SW480 (cell line): Measurements from ENCODE around the gene IL13RA1.
"Not testable (repeated sequence)": the region's sequence is repeated elsewhere in the genome, so short reads cannot be mapped to it uniquely, and the experiment has no call there.

Source experiments
- DNase-seq: peaks from one replicate; pipeline ENCODE4 v3.0.0-alpha.2; 2016; ENCODE audit warnings: low spot score

Gene IL13RA1

DNA sequence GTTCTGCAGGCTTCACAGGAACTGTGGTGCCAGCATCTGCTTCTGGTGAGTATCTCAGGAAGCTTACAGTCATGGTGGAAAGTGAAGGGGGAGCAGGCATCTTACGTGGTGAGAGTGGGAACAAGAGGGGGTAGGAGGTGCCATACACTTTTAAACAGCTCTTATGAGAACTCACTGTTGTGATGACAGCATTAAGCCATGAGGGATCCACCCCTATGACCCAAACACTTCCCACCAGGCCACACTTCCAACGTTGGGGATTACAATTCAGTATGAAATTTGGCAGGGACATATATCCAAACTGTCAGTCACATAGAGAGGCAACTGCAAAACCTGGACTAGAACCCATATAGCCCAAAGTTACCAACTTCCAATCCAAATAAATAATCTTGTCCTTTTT lies 53.1 kb downstream of the IL13RA1 start:
- no peak for DNase-seq

DNA sequence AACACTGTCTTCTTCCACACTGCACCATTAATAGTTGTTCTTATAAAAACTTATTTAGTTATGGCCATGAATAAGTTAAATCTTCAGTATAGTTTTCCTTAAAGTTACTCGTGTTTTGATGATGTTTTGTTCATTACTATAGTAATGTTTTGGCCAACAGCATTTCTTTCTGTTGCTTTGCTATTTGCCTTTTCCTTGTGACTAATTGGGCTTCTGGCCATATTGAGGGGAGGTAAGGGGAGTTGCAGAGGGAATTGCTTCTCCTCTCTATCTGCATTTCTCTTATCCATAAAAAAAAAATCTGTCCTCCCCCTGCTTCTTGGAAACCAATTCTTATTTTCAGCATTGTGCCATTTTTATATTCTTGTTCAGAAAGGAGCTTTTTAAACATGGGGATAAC lies 53.5 kb downstream of the IL13RA1 start:
- no peak for DNase-seq

DNA sequence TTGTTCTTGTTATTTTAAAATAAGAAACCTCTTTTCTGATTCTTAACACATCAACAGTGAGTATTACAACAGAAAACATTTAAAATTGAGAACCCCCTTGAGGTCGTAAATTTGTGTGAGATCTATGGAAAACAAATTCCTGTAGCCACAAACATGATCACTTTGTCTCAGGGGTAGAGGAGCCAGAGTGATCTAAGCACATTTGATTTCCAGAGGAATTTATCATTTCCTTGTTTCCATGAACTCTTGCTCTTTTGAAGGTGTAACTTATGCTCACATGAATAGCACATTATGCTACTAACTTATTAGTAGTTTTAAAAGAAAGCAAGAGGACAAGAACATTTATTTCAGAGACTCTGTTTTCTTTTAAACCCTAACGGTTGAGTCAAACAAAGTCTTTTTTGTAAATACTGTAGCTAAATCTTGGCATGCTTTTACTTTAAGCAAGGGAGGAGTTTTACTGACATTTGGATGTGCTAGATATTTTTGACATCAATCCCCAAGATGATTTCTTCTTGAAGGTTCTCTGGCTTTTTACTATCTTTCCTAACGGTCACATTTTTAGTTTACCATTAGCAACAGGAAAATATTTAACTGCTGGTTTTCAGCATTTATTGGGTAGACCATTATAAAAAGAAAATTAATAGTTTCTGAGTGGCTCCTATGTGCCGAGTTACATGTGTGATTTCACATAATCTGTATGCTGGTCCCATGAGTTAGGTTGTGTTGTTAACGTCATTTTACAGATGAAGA lies 68.3 kb downstream of the IL13RA1 start:
- no peak for DNase-seq

DNA sequence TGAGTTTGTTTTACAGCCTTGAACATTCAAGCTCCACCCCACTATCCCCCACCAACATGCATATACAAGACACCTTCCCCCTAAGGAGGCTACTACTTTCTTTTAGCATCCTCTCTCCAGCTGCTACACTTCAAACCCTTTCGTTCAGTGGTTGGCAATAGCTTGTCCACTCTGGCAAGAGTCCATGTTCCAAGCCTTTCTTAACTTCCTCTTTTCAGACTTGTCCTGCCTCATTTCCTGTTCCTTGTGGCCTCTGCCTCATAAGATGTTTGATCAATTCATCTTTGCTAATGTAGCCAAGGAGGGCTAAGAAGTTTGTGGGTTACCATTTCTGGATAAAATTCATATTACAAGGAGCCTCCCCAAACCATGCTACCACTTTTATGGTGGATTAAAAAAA lies 75.5 kb downstream of the IL13RA1 start:
- DNase-seq = no peak

DNA sequence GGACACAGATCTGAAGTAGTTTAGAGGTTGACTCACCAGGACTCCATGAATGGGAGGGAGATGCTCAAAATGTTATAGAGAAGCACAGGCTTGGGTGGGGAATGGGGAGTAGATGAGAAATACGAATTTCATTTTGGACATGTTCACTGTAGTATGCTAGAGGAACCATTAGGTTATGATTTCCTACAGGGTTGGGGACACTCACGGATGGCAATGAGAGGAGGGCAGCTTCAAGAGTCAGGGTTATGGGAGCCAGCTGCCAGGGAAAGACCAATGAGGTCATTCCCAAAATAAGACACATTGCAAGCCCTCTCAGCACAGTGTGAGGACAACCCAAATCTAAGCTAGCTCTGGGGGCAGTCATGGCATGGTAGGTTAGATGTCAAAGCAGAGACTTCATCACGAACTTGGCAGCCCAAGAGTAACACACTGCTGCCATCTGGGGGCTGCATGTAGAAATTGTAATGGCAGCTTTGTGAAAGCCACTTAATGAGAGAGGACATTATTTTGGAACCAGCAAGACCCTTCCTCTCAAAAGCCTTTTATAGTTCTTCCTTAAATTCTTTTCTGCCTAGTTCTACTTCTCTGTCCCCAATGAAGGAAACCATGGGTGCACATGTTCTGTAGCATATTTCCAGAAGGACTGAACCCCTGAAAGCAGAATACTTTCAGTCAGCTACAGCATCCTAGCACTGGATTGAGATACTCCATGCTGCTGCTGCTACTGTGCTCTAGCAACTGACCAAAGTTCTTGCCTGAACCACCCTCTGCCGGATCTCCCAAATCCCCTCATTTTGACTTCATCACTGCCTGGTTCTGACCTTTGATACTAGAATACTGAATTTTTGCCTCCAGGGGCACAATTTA lies 80.0 kb downstream of the IL13RA1 start:
- DNase-seq = peak; percentile 61

DNA sequence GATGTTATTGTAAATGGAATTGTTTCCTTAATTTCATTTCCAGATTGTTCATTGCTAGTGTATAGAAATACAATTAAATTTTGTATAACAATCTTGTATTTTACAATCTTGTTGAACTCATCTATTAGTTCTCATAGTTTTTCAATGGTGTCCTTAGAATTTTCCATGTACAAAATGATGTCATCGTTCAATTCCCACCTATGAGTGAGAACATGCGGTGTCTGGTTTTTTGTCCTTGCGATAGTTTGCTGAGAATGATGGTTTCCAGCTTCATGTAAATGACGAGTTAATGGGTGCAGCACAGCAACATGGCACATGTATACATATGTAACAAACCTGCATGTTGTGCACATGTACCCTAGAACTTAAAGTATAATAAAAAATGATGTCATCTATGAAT lies 89.9 kb downstream of the IL13RA1 start:
- not testable (repeated sequence) for DNase-seq

DNA sequence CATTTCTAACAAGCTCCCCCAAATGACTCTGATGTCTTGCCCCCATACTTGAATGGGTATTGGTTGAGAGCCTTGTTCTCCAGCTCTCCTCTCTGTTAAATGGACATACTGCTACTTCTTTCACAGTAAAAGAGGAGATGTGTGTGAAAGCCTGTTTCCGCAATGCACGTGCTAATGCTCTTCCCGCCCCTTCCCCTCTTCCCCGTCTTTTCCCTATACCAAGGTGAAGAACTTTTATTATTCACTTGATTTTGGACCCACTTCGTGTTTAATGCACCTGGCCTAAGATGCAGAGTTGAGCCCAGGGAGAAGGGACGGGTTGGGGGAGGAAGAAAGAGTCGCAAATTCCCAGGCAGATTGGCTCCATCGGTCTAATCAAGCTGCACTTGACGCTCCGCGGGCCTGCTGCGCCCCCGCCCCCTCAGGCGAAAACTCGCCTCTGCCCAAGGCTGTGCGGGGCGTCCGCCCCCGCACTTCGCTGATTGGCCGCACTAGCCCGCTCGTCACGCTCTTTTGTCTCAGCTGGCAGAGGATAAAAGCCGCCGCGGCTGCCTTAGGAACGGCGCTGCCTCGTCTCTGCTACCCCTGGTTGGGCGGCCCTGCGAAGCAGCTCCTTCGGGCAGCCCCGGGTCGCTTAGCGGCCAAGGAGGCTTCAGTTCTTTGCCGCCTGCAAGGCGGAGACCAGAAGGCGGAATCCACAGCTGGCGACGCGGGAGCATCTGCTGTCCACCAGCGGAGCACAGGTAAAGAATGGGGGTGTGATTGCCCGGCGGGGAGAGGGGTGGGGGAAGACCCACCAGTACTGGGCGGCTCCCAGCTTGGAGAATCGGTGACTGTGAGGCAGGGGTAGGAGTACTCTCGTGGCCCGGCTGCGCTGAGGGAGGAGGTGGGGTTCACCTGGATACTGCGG lies 96.1 kb downstream of the IL13RA1 start, which contains the start of gene ZCCHC12:
ZCCHC12 (plus strand) TSS at position 562 of the 910 bp plus-strand sequence. CDS start 1,421 bp downstream, outside the sequence.
- peak; percentile 58 for DNase-seq

DNA sequence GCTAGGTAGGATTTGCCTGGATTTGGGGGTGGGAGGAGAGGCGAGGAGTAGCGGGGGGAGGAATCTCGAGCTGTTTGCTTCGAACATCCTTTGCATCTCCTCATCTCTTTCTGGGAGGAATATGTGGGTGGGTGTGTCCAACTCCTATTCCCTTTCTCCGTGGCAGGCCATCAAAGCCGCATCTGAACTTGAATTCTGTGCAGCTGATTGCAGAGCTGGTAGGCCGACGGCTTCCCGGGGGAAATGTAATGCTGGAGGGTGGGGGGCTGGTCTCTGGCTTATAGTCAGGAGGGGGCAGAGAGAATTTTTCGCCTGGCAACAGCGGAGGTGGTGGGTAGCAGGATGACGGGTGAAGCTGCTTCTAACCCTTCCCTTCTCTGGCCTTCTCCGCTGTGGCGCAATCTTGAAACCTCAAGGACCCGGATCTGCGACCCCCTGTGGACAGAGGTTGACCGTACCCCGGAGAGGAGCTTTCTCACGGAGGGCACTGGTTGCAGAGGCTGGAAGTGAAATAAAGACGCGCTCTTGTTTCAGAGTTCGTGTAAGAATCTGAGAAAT lies 96.8 kb downstream of the IL13RA1 start:
- DNase-seq = no peak

DNA sequence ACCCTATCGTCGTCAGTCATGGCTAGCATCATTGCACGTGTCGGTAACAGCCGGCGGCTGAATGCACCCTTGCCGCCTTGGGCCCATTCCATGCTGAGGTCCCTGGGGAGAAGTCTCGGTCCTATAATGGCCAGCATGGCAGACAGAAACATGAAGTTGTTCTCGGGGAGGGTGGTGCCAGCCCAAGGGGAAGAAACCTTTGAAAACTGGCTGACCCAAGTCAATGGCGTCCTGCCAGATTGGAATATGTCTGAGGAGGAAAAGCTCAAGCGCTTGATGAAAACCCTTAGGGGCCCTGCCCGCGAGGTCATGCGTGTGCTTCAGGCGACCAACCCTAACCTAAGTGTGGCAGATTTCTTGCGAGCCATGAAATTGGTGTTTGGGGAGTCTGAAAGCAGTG lies 97.8 kb downstream of the IL13RA1 start:
- no peak for DNase-seq

DNA sequence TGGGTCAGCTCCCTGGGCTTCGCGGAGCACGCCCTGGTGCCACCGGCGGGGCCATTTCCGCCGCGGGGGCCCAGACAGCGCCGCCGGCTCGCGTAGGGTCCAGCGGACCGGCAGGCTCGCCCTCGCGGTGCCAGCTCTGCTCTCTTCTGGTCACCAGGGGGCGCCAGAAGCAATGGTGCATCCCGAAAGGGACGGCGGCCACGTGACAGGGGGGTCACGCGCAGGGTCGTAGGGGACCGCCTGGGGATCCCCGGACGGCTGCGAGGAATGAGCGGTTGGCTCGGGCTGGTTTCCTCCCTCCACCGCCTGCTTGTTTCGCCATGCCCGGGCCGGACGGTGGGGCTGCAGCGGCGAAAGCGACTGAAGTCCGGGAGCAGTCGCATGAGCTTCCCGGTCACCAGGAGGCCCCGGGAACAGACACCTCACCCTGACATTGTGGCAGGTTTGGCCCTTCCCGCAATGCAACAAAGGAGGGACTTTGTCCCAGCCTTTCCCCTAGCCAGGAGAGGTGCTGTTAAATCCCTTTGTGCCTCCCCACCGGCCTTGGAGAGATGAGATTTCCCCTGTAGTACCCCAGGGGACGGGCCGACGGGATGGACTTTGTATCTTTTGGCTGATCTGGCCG lies 112.0 kb downstream of the IL13RA1 start:
- peak; percentile 66 for DNase-seq
